Psoas muscle (tissue), 8 donors: ENCODE results near the gene AUTS2. TPM values are rescaled to one million over a fixed set of nuclear protein-coding genes. Genes with fewer than 3 reads are reported as not detected.
A peak's percentile ranks its signal among the peaks of the same experiment; 100 is the strongest.

Experiments used
- ATAC-seq, 4 donors: fragments of 200-7000 bp; cut with Tn5 transposase; one replicate each; pipeline ENCODE4 v1.9.1; 2020; ENCODE audit warnings: moderate library complexity in 3 of 4, mild to moderate bottlenecking in 2 of 4
- DNase-seq, 2 donors: peaks; one replicate each; pipeline ENCODE4 v3.0.0-alpha.2; 2020
- H3K27ac ChIP-seq: fragments of 200-600 bp; one replicate; pipeline ENCODE4 v1.8.0; 2022
- H3K27me3 ChIP-seq, 3 donors: fragments of 200-600 bp in 1 of 3; one replicate each; pipeline versions ENCODE4 v1.6.1 to v1.8.0; 2013 to 2022; ENCODE audit warnings: low read length in 2 of 3, mild to moderate bottlenecking in 2 of 3, moderate library complexity in 1 of 3; ENCODE audit not compliant: insufficient read depth in 3 of 3
- H3K36me3 ChIP-seq, 2 donors: fragments of 200-600 bp in 1 of 2; one replicate each; pipeline versions ENCODE4 v1.6.1 to v1.8.0; 2013 to 2022; ENCODE audit warnings: low read depth in 1 of 2, mild to moderate bottlenecking in 1 of 2, moderate library complexity in 1 of 2; ENCODE audit not compliant: insufficient read depth in 1 of 2
- H3K4me1 ChIP-seq: fragments of 200-600 bp; one replicate; pipeline ENCODE4 v1.8.0; 2022
- H3K4me3 ChIP-seq: fragments of 200-600 bp; one replicate; pipeline ENCODE4 v1.8.0; 2022; ENCODE audit warnings: mild to moderate bottlenecking
- H3K9me3 ChIP-seq: fragments of 200-600 bp; one replicate; pipeline ENCODE4 v1.8.0; 2022
- WGBS, 3 donors: extraction: QIAGEN DNeasy Blood & Tissue Kit; methylation state at CpG; one replicate each; pipeline versions ENCODE4 v1.1.6 to v1.1.7; 2013; 5-methylcytosine and 5-hydroxymethylcytosine counted together
- intact Hi-C, 2 donors: fragments of 100-400 bp; cut with DNase I; formaldehyde crosslinking; loops; one replicate each; pipeline versions ENCODE4 v1.11.0 to v1.14.2; 2022
- polyA plus RNA-seq, 3 donors: library from polyadenylated mRNA; stranded (reverse); fragments of 200-250 nt; gene quantifications; one replicate each; pipeline ENCODE4 v1.2.3, GENCODE V29; 2013
- total RNA-seq, 4 donors: library from RNA; stranded (reverse); fragmentation: NEBNext Ultra II Directional in 2 of 4; extraction: Animal tissue kit (Norgen Biotek cat#: 25700) in 2 of 4; gene quantifications; one replicate each; pipeline versions ENCODE4 v1.2.1 to v1.2.4, GENCODE V29; 2021 to 2023
- TF ChIP-seq, protein P1 (sequence below): fragments of 200-600 bp; IDR thresholded peaks from one replicate; pipeline ENCODE4 v1.8.0; 2022; ENCODE audit warnings: antibody characterized with exemption
- donor health status: healthy with polysubstance abuse.
- donor health status: DM: no; HTN: no; CAD: no; lungs with moderate emphysema.
- donor health status: Bipolar disorder and iron deficiency.
- donor health status: healthy.
- donor health status: DM: yes; HTN: yes; CAD: no.
- donor health status: DM: no; HTN: no; CAD: no.
- donor health status: DM: no; HTN: no; CAD: no.
- donor health status: DM: yes; HTN: yes; CAD: no.

The AUTS2 gene
- total and polyA plus RNA-seq, 7 donors, result 5.0 to 33.5 (median 14.3) TPM

DNA sequence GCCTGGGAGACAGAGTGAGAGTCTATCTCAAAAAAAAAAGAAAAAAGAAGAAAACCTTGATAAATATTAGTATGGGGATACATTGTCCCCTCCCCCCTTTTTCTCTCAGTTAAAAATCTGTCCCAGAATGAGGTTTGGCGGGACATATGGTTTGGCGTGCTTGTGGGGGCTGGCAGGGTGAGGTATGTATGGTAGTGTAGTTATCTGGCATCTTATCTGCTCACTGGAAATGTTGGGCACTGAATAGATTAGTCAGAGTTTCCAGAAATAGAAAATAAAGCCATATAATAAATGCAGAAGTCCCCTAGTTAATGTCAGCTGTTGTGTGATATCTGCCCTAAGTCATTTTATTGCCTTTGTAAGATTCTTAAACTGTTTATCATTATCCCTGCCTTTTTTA lies 1136.1 kb downstream of the AUTS2 start:
- Histone ChIP-seq H3K36me3 (no peaks in the 10 kb centered on the region), H3K4me3 (no peak overlapping the region), H3K9me3 (no peaks in the 10 kb centered on the region), H3K27ac (peak overlapping the region; percentile 8), H3K27me3 (no peaks in the 10 kb centered on the region), H3K4me1 (peaks cover 49% of the 10 kb centered on the region)
- ATAC-seq (peak in 3 of 4 donors; percentile 54 to 76 (median 66)), DNase-seq (no peak)
- TF ChIP-seq, protein P1, sequence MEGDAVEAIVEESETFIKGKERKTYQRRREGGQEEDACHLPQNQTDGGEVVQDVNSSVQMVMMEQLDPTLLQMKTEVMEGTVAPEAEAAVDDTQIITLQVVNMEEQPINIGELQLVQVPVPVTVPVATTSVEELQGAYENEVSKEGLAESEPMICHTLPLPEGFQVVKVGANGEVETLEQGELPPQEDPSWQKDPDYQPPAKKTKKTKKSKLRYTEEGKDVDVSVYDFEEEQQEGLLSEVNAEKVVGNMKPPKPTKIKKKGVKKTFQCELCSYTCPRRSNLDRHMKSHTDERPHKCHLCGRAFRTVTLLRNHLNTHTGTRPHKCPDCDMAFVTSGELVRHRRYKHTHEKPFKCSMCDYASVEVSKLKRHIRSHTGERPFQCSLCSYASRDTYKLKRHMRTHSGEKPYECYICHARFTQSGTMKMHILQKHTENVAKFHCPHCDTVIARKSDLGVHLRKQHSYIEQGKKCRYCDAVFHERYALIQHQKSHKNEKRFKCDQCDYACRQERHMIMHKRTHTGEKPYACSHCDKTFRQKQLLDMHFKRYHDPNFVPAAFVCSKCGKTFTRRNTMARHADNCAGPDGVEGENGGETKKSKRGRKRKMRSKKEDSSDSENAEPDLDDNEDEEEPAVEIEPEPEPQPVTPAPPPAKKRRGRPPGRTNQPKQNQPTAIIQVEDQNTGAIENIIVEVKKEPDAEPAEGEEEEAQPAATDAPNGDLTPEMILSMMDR, result no peak
- WGBS, 3 donors, result 49 to 69% (median 62%) methylated on average over 2 of the region's 2 CpGs
- intact Hi-C loops, result no loop called here

- Histone ChIP-seq H3K4me3 (no peak overlapping the region), H3K9me3 (no peaks in the 10 kb centered on the region), H3K4me1 (peaks cover 58% of the 10 kb centered on the region), H3K27ac (no peak overlapping the region), H3K27me3 (no peaks in the 10 kb centered on the region), H3K36me3 (no peaks in the 10 kb centered on the region)
- intact Hi-C loops, result no loop called here
- no peak for ATAC-seq
- TF ChIP-seq, protein P1, result no peak
- 87 to 91% (median 90%) methylated on average over 11 of the region's 11 CpGs for WGBS, 3 donors
- DNase-seq, result no peak
These were observed 1137.0 kb downstream of the AUTS2 start for GRCh38 chr7:70735313-70735712.

- H3K27me3 ChIP-seq, result no peaks in the 10 kb centered on the region
- intact Hi-C loops, result no loop called here
- H3K9me3 ChIP-seq, result no peaks in the 10 kb centered on the region
- 17 to 32% (median 22%) methylated on average over 11 of the region's 11 CpGs for WGBS, 3 donors
- H3K4me1 ChIP-seq, result peaks cover 65% of the 10 kb centered on the region
- H3K36me3 ChIP-seq, result no peaks in the 10 kb centered on the region
- DNase-seq (no peak), ATAC-seq (peak; percentile 64 to 78 (median 68))
- peak overlapping the region; percentile 45 for H3K4me3 ChIP-seq
- TF ChIP-seq, protein P1, result no peak
- no peak overlapping the region for H3K27ac ChIP-seq
These were observed 1138.6 kb downstream of the AUTS2 start for GRCh38 chr7:70736715-70737460.

- TF ChIP-seq, protein P1, result no peak
- peaks cover 65% of the 10 kb centered on the region for H3K4me1 ChIP-seq
- ATAC-seq, result peak in 3 of 4 donors; percentile 6 to 32 (median 26)
- no peak overlapping the region for H3K4me3 ChIP-seq
- H3K9me3 ChIP-seq, result no peaks in the 10 kb centered on the region
- H3K27me3 ChIP-seq, result no peaks in the 10 kb centered on the region
- intact Hi-C loops, result no loop called here
- no peaks in the 10 kb centered on the region for H3K36me3 ChIP-seq
- DNase-seq, result no peak
- H3K27ac ChIP-seq, result no peak overlapping the region
- WGBS, 3 donors, result 71 to 79% (median 72%) methylated on average over 8 of the region's 8 CpGs
These were observed 1140.0 kb downstream of the AUTS2 start for GRCh38 chr7:70738151-70738885.
